PC-3 (cell line): ENCODE measurements around the gene TRIM39.

ENCODE experiments used
- EZH2phosphoT487 ChIP-seq: fragments of 300-600 bp; sonication (generic); IDR thresholded peaks from 2 replicates; pipeline ENCODE4 v1.6.1; 2018; ENCODE audit warnings: mild to moderate bottlenecking, antibody characterized with exemption, low read length, borderline replicate concordance
- TF ChIP-seq, protein P1 (sequence below): fragments of 300-600 bp; sonication (generic); conservative IDR thresholded peaks from 2 replicates; pipeline ENCODE4 v1.5.1; 2017; ENCODE audit warnings: antibody characterized with exemption, low read depth, mild to moderate bottlenecking, low read length

- TF ChIP-seq, protein P1, sequence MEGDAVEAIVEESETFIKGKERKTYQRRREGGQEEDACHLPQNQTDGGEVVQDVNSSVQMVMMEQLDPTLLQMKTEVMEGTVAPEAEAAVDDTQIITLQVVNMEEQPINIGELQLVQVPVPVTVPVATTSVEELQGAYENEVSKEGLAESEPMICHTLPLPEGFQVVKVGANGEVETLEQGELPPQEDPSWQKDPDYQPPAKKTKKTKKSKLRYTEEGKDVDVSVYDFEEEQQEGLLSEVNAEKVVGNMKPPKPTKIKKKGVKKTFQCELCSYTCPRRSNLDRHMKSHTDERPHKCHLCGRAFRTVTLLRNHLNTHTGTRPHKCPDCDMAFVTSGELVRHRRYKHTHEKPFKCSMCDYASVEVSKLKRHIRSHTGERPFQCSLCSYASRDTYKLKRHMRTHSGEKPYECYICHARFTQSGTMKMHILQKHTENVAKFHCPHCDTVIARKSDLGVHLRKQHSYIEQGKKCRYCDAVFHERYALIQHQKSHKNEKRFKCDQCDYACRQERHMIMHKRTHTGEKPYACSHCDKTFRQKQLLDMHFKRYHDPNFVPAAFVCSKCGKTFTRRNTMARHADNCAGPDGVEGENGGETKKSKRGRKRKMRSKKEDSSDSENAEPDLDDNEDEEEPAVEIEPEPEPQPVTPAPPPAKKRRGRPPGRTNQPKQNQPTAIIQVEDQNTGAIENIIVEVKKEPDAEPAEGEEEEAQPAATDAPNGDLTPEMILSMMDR, result no peak
- TF ChIP-seq EZH2phosphoT487, result no peak
These were observed 2.6 kb downstream of the TRIM39 start for GRCh38 chr6:30329331-30329730.
